HG02610 (cell line): ENCODE measurements around the gene TAB3.
"Not testable (repeated sequence)": the region's sequence is repeated elsewhere in the genome, so short reads cannot be mapped to it uniquely, and the experiment has no call there.

Source experiments
- ATAC-seq: cut with Tn5 transposase; IDR thresholded peaks from one replicate; pipeline ENCODE4 v1.9.1; 2021; ENCODE audit warnings: mild to moderate bottlenecking, moderate library complexity; ENCODE audit not compliant: unreplicated experiment

TAB3 gene

DNA sequence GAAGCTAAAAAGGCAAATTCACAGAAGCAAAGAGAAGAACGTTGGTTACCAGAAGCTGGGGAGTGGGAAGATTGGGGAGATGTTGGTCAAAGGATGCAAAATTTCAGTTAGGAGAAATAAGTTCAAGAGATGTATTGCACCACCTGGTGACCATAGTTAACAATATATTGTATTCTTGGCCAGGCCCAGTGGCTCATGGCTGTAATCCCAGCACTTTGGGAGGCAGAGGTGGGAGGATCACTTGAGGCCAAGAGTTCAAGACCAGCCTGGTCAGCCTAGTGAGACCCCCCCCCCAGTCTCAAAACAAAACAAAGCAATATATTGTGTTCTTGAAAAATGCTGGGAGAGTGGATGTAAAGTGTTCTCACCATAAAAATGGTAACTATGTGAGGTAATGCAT, 67.9 kb downstream of the TAB3 start:
- ATAC-seq = no peak

DNA sequence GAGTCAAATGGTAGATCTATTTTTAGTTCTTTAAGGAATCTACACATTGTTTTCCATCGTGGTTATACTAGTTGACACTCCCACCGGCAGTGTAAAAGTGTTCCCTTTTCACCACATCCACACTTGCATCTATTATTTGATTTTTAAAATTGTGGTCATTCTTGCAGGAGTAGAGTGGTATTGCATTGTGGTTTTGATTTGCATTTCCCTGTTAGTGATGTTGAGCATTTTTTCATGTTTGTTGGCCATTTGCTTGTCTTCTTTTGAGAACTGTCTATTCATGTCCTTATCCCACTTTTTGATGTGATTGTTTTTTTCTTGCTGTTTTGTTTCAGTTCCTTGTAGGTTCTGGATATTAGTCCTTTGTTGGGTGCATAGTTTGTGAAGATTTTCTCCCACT, 70.0 kb downstream of the TAB3 start:
- ATAC-seq = no peak

DNA sequence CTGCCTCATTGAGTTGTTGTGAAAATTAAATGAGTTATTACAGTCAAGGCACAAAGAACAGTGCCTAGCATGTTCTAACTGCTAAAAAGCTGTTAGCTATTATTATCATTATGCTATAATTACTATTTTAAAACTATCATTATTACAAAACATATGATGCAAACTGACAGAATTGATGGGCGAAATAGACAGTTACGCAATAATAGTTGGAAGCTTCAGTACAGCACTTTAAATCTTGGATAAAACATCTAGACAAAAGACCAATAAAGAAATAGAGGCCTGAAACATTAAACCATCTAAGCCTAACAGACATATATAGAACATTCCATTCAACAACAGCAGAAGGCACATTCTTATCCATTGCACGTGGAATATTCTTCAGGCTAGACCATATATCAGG, 73.0 kb downstream of the TAB3 start:
- ATAC-seq = no peak

DNA sequence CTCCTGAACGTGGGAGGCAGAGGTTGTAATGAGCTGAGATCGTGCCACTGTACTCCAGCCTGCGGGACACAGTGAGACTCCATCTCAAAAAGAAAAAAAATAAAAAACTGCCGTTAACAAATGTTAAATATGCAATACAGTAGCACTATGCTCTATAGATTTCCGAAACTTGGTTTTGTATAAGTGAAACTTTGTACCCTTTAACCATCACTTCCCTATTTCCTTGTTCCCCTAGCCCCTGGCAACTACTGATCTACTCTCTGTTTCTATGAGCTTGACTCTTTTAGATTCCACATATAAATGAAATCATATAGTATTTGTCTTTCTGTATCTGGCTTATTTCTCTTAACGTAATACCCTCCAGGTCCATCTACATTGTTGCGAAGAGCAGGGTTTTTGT, 74.1 kb downstream of the TAB3 start:
- no peak for ATAC-seq

DNA sequence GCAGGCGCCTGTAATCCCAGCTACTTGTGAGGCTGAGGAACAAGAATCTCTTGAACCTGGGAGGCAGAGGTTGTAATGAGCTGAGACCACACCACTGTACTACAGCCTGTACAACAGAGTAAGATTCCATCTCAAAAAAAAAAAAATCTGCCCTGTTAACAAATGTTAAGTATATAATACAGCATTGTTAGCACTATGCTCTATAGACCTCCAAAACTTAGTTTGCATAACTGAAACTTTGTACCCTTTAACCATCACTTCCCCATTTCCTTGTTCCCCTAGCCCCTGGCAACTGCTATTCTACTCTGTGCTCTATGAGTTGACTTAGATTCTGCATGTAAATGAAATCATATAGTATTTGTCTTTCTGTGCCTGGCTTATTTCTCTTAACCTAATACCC, 76.7 kb downstream of the TAB3 start:
- peak; percentile 98 for ATAC-seq

DNA sequence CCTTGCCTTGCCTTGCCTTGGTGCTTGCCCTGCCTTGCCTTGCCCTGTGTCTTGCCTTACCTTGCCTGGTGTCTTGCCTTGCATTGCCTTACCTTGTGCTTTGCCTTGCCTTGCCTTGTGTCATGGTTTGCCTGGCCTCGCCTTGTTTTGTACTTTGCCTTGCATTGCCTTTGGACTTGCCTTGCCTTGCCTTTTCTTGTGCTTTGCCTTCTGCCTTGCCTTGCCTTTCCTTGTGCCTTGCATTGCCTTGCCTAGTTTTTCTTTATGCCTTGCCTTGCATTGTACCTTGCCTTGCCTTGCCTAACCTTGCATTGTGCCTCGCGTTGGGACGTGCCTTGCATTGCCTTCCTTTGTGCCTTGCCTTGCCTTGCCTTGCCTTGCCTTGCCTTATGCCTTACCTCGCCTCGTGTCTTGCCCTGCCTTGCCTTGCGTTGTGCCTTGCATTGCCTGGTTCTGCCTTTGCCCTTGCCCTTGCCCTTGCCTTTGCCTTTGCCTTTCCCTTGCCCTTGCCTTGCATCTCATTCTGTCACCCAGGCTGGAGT, 82.8 kb downstream of the TAB3 start:
- ATAC-seq = no peak

DNA sequence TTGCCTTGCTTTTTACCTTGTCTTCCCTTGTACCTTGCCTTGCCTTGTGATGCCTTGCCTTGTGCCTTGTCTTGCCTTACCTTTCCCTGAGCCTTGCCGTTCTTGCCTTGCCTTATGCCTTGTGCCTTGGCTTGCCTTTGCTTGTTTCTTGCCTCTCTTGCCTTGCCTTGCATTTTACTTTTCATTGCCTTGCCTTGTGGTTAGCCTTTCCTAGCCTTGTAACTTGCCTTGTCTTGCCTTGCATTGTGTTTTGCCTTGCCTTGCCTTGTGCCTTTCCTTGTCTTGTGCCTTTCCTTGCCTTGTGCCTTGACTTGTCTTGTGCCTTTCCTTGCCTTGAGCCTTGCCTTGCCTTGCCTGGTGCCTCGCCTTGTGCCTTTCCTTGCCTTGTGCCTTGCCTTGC, 84.6 kb downstream of the TAB3 start:
- no peak for ATAC-seq

DNA sequence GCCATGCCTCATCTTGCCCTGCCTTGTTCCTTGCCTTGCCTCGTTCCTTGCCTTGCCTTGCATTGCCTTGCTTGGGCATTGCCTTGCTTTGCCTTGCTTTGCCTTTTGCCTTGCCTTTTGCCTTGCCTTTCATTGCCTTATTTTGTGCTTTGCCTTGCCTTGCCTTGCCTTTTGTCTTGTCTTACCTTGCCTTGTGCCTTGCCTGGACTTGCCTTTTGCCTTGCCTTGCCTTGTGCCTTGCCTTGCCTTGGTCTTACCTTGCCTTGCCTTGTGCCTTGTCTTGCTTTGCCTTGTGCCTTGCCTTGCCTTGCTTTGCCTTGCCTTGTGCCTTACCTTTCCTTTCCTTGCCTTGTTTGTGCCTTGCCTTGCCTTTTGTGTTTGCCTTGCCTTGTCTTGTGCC, 88.2 kb downstream of the TAB3 start:
- ATAC-seq = no peak

DNA sequence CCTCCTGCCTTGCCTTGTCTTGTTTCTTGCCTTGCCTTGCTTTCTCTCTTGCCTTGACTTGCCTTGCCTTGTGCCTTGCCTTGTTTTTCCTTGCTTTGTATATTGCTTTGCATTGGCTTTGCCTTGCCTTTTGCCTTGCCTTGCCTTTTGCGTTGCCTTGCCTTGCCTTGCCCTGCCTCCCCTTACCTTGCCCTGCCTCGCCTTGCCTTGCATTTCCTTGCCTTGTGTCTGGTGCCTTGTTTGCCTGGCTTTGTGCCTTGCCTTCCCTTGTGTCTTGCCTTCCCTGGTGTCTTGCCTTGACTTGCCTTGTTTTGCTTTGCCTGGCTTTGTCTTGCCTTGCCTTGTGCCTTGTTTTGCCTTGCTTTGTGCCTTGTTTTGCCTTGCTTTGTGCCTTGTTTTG, 89.7 kb downstream of the TAB3 start:
- ATAC-seq = no peak

DNA sequence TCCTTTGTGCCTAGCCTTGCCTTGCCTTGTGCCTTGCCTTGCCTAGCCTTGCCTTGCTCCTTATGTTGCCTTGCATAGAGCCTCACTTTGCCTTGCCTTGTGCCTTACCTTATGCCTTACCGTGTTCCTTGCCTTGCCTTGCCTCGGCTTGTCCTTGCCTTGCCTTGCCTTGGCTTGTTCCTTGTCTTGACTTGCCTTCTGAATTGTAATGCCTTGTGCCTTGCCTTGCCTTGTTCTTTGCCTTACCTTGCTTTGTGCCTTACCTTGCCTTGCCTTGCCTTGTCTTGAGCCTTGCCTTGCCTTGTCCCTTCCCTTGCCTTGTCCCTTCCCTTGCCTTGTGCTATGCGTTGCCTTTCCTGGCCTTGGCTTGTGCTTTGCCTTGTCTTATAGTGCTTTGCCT, 90.2 kb downstream of the TAB3 start:
- ATAC-seq = no peak

DNA sequence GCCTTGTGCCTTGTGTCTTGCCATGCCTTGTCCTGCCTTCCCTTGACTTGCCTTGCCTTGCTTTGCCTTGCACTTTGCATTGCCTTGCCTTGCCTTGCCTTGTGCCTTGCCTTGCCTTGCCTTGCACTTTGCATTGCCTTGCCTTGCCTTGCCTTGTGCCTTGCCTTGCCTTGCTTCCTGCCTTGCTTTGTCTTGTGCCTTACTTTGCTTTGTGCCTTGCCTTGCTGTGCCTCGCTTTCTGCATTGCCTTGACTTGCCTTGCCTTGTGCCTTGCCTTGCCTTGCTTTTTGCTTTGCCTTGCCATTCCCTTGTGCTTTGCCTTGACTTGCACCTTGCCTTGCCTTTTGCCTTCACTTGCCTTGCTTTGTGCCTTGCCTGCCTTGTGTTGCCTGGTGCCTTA, 91.8 kb downstream of the TAB3 start:
- ATAC-seq = not testable (repeated sequence)

DNA sequence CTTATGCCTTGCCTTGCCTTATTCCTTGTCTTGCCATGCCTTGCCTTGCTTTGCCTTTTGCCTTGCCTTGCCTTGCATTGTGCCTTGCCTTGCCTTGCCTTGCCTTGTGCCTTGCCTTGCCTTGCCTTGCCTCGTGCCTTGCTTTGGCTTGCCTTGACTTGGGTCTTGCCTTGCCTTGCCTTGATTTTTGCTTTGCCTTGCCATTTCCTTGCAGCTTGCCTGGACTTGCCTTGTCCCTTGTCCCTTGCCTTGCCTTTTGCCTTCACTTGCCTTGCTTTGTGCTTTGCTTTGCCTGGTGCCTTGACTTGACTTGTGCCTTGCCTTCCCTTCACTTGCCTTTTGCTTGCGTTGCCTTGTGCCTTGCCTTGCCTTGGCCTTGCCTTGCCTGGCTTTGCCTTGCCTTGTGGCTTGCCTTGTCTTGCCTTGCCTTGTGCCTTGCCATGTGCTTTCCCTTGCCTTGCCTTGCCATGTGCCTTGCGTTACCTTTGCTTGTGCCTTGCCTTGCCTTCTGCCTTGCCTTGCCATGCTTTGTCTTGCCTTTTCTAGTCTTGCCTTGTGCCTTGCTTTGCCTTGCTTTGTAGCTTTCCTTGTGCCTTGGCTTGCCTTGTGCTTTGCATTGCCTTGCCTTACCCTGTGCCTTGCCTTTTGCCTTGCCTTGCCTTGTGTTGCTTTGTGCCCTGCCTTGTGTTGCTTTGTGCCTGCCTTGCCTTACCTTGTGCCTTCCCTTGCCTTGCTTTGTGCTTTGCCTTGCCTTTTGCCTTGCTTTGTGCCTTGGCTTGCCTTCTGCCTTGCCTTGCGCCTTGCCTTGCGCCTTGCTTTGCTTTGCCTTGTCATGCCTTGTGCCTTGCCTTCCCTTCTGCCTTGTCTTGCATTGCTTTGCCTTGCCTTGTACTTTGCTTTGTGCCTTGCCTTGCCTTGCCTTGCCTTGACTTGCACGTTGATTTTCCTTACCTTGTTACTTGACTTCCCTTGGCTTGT, 92.8 kb downstream of the TAB3 start:
- ATAC-seq = no peak

DNA sequence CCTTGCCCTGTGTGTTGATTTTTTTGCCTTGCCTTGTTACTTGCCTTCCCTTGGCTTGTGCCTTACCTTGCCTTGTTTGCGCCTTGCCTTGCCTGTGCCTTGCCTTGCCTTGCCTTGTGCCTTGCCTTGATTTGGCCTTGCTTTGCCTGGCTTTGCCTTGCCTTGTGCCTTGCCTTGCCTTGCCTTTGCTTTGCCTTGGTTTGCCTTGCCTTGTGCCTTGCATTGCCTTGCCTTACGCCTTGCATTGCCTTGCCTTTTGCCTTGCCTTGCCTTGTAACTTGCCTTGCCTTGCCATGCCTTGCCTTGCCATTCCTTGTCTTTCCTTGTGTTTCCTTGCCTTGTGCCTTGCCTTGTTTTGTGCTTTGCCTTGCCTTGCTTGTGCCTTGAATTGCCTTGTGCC, 94.6 kb downstream of the TAB3 start:
- ATAC-seq = no peak

DNA sequence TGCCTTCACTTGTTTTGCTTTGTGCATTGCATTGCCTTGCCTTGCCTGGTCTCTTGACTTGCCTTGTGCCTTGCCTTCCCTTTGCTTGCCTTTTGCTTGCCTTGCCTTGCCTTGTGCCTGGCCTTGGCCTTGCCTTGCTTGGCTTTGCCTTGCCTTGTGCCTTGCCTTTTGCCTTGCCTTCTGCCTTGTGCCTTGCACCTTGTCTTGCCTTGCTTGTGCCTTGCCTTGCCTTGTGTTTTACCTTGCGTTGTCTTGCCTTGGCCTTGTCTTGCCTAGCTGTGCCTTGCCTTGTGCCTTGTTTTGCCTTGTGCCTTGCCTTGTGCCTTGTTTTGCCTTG, 95.3 kb downstream of the TAB3 start:
- no peak for ATAC-seq

DNA sequence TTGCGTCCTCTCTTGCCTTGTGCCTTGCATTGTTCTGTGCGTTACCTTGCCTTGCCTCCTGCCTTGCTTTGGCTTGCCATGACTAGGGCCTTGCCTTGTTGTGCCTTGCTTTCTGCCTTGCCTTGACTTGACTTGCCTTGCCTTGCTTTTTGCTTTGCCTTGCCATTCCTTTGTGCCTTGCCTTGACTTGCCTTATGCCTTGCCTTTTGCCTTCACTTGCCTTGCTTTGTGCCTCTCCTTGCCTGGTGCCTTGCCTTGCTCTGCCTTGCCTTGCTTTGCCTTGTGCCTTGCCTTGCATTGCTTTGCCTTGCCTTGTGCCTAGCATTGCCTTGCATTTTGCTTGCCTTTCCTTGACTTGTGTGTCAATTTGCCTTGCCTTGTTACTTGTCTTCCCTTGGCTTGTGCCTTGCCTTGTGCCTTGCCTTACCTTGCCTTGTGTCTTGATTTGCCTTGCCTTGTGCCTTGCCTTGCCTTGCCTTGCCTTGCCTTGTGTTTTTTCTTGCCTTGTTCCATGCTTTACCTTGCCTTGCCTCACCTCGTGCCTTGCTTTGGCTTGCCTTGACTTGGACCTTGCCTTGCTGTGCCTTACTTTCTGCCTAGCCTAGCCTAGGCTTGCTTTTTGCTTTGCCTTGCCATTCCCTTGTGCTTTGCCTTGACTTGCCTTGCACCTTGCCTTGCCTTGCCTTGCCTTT, 95.8 kb downstream of the TAB3 start:
- no peak for ATAC-seq

DNA sequence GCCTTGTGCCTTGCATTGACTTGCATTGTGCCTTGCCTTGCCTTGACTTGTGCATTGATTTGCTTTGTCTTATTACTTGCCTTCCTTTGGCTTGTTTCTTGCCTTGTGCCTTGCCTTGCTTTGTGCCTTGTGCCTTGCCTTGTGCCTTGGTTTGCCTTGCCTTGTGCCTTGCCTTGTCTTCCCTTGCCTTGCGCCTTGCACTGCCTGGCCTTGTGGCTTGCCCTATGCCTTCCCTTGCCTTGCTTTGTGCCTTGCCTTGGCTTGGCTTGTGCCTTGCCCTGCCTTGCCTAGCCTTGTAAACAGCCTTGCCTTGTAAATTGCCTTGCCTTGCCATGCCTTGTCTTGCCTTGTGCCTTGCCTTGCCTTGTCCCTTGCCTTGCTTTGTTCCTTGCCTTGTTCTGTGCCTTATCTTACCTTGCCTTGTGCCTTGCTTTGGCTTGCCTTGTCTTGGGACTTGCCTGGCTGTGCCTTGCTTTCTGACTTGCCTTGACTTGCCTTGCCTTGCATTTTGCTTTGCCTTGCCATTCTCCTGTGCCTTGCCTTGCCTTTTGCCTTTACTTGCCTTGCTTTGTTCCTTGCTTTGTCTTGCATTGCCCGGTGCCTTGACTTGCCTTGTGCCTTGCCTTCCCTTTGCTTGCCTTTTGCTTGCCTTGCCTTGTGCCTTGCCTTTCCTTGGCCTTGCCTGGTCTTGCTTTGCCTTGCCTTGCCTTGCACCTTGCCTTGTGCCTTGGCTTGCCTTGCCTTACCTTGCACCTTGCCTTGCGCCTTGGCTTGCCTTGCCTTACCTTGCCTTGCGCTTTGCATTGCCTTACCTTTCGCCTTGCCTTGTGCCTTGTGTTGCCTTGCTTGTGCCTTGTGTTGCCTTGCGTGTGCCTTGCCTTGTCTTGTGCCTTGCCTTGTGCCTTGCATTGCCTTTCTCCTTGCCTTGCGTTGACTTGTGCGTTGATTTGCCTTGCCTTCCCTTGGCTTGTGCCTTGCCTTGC, 97.5 kb downstream of the TAB3 start:
- ATAC-seq = no peak

DNA sequence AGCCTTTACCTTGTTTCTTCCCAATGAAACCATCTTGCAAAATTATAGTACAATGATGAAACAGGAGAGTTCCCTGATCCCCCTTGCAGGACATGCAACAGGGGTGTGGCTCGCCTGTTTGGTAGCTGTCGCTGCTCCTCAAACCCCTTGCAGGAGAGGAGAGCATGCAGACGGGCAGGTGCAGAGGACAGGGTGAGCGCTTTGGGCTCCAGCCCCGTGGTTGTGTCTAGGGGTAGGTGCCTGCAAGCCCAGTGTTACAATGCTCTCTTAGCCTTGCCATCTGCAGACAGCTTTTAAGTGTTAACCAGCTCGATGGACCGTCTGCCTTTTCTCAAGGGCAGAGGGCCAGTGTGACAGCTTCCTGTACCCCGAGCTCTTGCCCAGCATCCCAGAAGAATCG, 102.0 kb downstream of the TAB3 start:
- ATAC-seq = no peak

DNA sequence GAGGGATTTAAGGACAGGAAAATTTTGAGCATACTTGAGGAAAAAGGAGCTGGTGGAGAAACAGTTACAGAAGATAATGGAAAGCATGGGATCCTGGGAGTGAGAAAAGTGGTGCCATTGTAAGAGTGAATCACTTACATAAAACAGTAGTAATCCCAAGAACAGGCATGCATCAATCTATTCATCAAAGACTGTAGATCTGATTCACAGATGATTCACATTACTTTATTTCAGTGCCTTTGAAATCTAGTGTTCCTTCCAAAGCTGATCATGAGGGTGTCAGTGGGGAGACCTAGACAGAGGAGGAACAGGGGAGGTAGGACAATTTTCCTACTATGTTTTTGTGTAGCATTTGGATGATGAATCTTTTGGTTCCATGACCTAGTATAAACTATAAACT, 102.7 kb downstream of the TAB3 start:
- no peak for ATAC-seq

DNA sequence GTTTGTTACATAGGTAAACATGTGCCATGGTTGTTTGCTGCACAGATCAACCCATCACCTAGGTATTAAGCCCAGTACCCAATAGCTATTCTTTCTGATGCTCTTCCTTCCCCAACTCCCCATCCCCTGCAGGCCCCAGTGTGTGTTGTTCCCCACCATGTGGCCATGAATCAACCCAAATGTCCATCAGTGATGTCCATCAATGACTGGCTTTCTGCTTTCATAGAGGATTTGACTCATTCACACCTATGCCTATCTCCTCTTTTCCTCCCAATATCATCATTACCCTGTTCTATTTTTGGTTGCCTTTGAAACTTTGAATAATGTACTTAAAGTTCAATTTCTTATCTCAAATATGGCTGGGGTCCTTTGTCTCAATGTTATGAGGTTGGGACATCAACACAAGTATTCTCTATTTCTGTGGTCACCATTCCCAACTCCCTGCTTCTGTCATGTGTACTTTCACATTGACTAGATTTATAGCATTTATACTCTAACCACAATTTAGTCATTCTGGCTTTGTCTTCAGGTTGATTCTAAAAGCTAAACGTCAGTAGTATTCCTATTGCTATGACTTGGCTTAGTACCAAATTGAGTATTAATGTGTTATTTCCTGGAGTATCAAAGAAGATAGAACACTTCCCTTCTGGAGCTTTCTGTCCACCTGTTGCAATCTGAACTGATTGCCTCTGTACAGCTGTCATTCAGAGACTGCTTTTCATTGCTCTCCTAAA, 107.2 kb downstream of the TAB3 start:
- ATAC-seq = no peak

DNA sequence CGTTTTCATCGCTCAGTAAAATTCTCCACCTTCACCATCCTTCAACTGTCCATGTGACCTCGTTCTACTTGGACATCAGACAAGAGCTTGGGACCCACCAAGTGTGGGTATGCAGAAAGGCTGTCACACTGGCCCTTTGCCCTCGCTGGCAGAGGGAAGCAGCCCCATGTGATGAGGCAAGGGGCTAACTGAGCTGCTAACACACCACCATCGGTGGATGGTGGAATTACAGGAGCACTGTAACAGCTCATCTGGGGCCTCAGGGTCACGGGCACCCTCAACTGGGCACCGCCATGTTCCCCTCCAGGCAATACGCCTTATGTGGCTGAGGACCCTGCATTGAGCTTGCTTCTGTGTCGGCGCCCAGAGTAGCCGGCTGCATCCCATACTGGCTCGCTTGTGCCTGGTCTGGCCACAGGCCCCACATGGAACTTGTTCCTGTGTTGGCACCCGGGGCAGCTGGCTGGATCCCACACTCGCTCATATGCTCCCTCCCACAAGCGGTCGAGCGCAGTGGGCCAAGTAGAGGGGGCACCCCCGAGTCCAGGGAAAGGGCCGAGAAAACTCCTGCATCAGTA, 109.5 kb downstream of the TAB3 start:
- no peak for ATAC-seq
